ENCODE results near the gene OR14C36. TPM values are rescaled to one million over a fixed set of nuclear protein-coding genes. Genes with fewer than 3 reads are reported as not detected.

OR14C36 gene
- total RNA-seq, 4 donors from 2014 or later, result not detected

DNA sequence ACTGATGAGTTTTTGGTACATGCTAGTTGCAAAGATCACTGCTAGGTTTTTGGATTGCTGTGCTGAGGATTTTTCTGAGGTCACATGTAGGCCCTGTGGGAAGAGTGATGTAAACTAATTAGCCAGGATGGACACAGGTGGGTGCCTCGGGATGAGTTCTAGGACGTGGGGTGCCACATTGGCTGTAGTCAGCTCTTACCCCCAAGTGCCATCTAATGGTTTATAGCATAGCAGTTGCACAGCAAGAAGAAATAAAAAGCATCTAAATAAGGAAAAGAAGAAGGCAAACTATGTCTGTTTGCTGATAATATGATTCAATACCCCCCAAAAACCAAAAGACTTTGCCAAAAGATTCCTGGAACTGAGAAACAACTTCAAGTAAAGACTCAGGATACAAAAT is 44.5 kb downstream of the OR14C36 start:
- intact Hi-C loops (cut with DNase I), result no loop called here
- Histone ChIP-seq H3K36me3 (no peaks in the 10 kb centered on the region), H3K4me3 (no peak overlapping the region), H3K4me1 (no peaks in the 10 kb centered on the region), H3K9me3 (no peaks in the 10 kb centered on the region), H3K27me3 (no peaks in the 10 kb centered on the region), H3K27ac (replicated peaks in 1 of 4) (no peak overlapping the region)
- TF ChIP-seq, protein P1, sequence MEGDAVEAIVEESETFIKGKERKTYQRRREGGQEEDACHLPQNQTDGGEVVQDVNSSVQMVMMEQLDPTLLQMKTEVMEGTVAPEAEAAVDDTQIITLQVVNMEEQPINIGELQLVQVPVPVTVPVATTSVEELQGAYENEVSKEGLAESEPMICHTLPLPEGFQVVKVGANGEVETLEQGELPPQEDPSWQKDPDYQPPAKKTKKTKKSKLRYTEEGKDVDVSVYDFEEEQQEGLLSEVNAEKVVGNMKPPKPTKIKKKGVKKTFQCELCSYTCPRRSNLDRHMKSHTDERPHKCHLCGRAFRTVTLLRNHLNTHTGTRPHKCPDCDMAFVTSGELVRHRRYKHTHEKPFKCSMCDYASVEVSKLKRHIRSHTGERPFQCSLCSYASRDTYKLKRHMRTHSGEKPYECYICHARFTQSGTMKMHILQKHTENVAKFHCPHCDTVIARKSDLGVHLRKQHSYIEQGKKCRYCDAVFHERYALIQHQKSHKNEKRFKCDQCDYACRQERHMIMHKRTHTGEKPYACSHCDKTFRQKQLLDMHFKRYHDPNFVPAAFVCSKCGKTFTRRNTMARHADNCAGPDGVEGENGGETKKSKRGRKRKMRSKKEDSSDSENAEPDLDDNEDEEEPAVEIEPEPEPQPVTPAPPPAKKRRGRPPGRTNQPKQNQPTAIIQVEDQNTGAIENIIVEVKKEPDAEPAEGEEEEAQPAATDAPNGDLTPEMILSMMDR (IDR thresholded peaks at IDR 0.05), result no peak
- TF ChIP-seq POLR2A (IDR thresholded peaks at IDR 0.05; ENCODE audit: low read depth) (no peak), POLR2AphosphoS5 (IDR thresholded peaks at IDR 0.05) (no peak), EP300 (IDR thresholded peaks at IDR 0.05) (no peak)
- WGBS, result 77% methylated on average over 2 of the region's 2 CpGs
- DNase-seq (ENCODE audit: extremely low spot score), result no peak

Other genes with a start within 250 kb of the OR14C36 start
- gene OR2M5, start 203.6 kb upstream of the OR14C36 start, total RNA-seq, result not detected
- not detected for gene OR2M2, start 174.0 kb upstream of the OR14C36 start, total RNA-seq
- not detected for gene OR2M3, start 151.5 kb upstream of the OR14C36 start, total RNA-seq
- gene OR2M4, start 117.4 kb upstream of the OR14C36 start, total RNA-seq, result not detected
- not detected for gene OR2T33, start 70.8 kb upstream of the OR14C36 start, total RNA-seq
- gene OR2T12, start 45.4 kb upstream of the OR14C36 start, total RNA-seq, result not detected
- gene OR2M7, start 24.2 kb upstream of the OR14C36 start, total RNA-seq, result not detected
- not detected for gene OR2T4, start 12.9 kb downstream of the OR14C36 start, total RNA-seq
- gene OR2T6, start 27.0 kb downstream of the OR14C36 start, total RNA-seq, result not detected
- not detected for gene OR2T1, start 54.3 kb downstream of the OR14C36 start, total RNA-seq
- not detected for gene OR2T2, start 96.9 kb downstream of the OR14C36 start, total RNA-seq
- gene OR2T3, start 124.6 kb downstream of the OR14C36 start, total RNA-seq, result not detected
- gene OR2T5, start 139.8 kb downstream of the OR14C36 start, total RNA-seq, result not detected
- gene OR2G6, start 159.3 kb downstream of the OR14C36 start, total RNA-seq, result not detected
- gene OR2T29, start 214.0 kb downstream of the OR14C36 start, total RNA-seq, result not detected
- not detected for gene OR2T34, start 226.0 kb downstream of the OR14C36 start, total RNA-seq
- not detected for gene OR2T10, start 248.9 kb downstream of the OR14C36 start, total RNA-seq

Measured in esophagus muscularis mucosa (tissue), 4 donors.